Mesothelial cell of epicardium (in vitro differentiated cells): ENCODE data around the gene TUBGCP2. TPM values are rescaled to one million over a fixed set of nuclear protein-coding genes. Genes with fewer than 3 reads are reported as not detected.

ENCODE experiments used
- DNase-seq, 2 experiments: peaks; one replicate each; pipeline ENCODE4 v3.0.0; 2021; ENCODE audit warnings: low spot score in 2 of 2; ENCODE audit not compliant: unreplicated experiment in 2 of 2
- H3K27ac Mint-ChIP-seq: 2 replicates; pipeline ENCODE4 v1.8.0; 2021; ENCODE audit warnings: mixed read lengths
- H3K27me3 Mint-ChIP-seq: 2 replicates; pipeline ENCODE4 v1.8.0; 2021; ENCODE audit warnings: low read depth, mixed read lengths
- H3K36me3 Mint-ChIP-seq: 2 replicates; pipeline ENCODE4 v1.8.0; 2021; ENCODE audit warnings: mixed read lengths
- H3K4me1 Mint-ChIP-seq: 2 replicates; pipeline ENCODE4 v1.8.0; 2021; ENCODE audit warnings: mixed read lengths
- H3K4me3 Mint-ChIP-seq: 2 replicates; pipeline ENCODE4 v1.8.0; 2021; ENCODE audit warnings: mild to moderate bottlenecking, moderate library complexity, mixed read lengths
- H3K9me3 Mint-ChIP-seq: 2 replicates; pipeline ENCODE4 v1.8.0; 2021; ENCODE audit warnings: mixed read lengths
- total RNA-seq: library from RNA; stranded (reverse); gene quantifications from 3 replicates; pipeline ENCODE4 v1.2.1, GENCODE V29; 2021
- TF ChIP-seq, protein P1 (sequence below): fragments of 200-600 bp; sonication (generic); IDR thresholded peaks from one replicate; pipeline ENCODE4 v1.5.0; 2021; ENCODE audit warnings: antibody characterized with exemption; ENCODE audit not compliant: unreplicated experiment

The TUBGCP2 gene
- total RNA-seq, 1 donor from 2014 or later = 69.6 TPM

DNA sequence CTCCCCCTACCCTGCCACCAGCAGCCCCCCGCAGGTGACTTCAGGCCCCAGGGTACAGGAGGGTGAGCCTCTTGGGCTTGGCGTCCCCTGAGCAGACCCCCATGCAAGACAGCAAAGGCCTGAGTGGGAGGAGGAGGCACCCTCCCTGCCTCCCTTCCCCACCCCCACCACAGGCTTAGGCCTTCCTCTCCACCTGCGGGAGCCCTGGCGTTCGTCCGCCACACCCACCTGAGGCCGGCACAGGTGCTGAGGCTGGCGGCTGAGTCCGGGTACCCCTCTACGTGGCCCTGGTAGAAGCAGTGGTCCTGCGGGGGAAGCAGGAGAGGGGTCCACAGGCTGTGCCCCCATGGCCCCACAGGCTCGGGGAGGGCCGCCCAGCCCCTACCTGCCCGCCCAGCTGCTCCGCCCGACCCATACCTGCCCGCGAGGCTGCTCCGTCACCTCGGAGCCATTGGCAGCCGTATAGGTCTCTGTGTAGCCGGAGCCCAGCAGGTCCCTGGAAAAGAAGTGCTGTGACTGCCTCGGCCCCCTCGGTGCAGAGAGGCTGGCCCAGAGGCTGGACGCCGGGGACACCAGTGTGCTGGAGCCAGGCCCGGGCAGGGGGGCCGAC lies 35.0 kb downstream of the TUBGCP2 start:
- H3K9me3 Mint-ChIP-seq = no peaks in the 10 kb centered on the region
- TF ChIP-seq, protein P1, sequence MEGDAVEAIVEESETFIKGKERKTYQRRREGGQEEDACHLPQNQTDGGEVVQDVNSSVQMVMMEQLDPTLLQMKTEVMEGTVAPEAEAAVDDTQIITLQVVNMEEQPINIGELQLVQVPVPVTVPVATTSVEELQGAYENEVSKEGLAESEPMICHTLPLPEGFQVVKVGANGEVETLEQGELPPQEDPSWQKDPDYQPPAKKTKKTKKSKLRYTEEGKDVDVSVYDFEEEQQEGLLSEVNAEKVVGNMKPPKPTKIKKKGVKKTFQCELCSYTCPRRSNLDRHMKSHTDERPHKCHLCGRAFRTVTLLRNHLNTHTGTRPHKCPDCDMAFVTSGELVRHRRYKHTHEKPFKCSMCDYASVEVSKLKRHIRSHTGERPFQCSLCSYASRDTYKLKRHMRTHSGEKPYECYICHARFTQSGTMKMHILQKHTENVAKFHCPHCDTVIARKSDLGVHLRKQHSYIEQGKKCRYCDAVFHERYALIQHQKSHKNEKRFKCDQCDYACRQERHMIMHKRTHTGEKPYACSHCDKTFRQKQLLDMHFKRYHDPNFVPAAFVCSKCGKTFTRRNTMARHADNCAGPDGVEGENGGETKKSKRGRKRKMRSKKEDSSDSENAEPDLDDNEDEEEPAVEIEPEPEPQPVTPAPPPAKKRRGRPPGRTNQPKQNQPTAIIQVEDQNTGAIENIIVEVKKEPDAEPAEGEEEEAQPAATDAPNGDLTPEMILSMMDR = no peak

DNA sequence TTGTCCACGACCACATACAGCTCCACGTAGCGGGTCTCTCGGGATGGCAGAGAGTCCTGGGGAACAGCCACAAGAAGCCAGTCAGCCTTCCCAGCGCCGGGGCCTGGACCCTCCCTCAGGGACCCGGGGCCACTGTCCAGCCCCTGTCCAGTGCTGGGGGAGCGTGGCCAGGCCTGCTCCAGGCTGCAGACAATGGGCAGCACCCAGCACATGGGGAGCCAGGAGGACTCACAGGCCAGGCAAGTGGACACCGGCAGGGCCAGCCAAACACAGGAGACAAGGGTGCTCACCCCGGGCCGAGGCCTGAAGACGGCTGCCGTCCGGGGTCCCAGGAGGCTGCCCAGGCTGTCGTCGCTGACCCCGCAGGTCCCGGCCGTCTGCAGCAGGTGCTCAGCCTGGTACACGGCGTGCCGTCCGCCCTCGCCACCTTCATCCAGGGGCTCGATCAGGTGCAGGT lies 35.7 kb downstream of the TUBGCP2 start:
- no peak overlapping the region for H3K27ac Mint-ChIP-seq

More for the DNA sequence above, 35.0 kb downstream of the TUBGCP2 start:
- Mint-ChIP-seq H3K27ac (no peak overlapping the region), H3K4me3 (no peak overlapping the region), H3K4me1 (peaks cover 20% of the 10 kb centered on the region), H3K36me3 (no peaks in the 10 kb centered on the region), H3K27me3 (peaks cover 11% of the 10 kb centered on the region)
- no peak for DNase-seq

DNA sequence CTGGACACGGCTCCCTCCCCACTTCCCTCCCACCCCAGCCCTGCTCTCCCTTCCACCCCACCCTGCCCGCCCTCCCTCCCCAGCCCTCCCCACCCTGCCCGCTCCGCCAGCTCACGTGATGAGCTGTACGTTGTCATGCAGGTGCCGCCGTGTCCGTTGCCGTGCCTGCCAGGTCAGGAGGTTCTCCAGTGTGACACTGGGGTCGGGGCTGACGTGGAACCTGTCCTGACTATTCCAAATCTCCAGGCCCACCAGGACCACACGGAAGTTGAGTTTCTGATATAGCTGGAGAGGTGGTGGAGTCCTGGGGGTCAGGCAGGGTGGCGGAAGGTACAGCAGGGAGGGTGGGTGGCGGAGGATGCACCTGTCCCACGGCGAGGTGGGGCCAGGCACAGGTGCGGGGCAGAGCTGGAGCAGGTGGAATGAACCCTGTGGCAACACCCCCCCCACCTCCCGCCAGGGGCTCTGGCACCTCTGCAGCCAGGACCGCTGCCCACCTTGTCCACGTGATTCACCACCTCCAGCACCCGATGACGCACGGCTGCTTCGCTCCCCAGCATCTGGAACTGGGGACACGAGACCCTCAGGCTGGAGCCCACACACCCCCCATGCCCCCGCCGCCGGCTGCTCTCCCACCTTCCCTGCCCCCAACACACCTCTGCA lies 36.2 kb downstream of the TUBGCP2 start:
- no peak overlapping the region for H3K27ac Mint-ChIP-seq
- DNase-seq = no peak
- no peaks in the 10 kb centered on the region for H3K9me3 Mint-ChIP-seq
- H3K36me3 Mint-ChIP-seq = no peaks in the 10 kb centered on the region
- no peak overlapping the region for H3K4me3 Mint-ChIP-seq
- peaks cover 11% of the 10 kb centered on the region for H3K27me3 Mint-ChIP-seq
- TF ChIP-seq, protein P1 = no peak
- peaks cover 13% of the 10 kb centered on the region for H3K4me1 Mint-ChIP-seq

More for the DNA sequence above, 35.7 kb downstream of the TUBGCP2 start:
- DNase-seq = no peak
- peaks cover 13% of the 10 kb centered on the region for H3K4me1 Mint-ChIP-seq
- H3K4me3 Mint-ChIP-seq = no peak overlapping the region
- H3K36me3 Mint-ChIP-seq = no peaks in the 10 kb centered on the region
- H3K27me3 Mint-ChIP-seq = peaks cover 11% of the 10 kb centered on the region
- H3K9me3 Mint-ChIP-seq = no peaks in the 10 kb centered on the region
- TF ChIP-seq, protein P1 = no peak

DNA sequence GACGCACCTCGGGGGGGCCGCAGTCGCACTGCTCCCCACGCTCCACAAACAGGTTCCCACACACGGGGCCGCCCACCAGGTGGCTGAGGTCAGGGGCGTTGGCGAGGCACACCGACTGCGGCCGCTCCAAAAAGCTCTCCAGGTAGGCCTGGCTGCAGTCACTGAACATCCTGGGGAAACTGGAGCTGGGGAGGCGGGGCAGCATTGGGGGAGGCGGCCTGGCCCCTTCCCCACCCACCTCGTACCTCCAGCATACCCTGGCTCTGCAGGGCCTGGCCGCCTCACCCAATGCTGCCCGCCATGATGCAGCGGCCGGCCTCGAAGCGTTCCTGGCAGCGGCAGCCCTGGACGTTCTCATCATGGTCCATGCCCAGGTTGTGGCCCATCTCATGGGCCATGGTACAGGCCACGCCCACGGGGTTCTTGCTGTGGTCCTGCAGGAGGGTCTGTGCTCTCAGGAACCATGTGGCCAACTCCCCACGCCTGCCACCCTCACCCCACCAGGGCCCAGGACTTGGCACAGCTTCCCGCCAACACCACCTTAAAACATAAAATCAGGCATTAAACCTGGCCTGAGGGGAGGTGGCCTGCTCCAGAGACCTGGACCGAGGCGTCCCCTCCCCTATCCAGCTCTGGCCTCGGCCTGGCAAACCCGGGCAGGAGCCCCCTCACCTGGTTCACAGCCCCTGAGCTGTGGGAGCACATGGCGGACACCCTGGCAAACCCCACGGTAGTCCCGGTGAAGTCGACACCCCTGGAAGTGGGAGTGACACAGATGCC lies 37.0 kb downstream of the TUBGCP2 start:
- H3K27me3 Mint-ChIP-seq = peaks cover 11% of the 10 kb centered on the region
- H3K9me3 Mint-ChIP-seq = no peaks in the 10 kb centered on the region
- DNase-seq = no peak
- no peak overlapping the region for H3K4me3 Mint-ChIP-seq
- no peak overlapping the region for H3K27ac Mint-ChIP-seq
- H3K36me3 Mint-ChIP-seq = no peaks in the 10 kb centered on the region
- peaks cover 13% of the 10 kb centered on the region for H3K4me1 Mint-ChIP-seq
- TF ChIP-seq, protein P1 = no peak

DNA sequence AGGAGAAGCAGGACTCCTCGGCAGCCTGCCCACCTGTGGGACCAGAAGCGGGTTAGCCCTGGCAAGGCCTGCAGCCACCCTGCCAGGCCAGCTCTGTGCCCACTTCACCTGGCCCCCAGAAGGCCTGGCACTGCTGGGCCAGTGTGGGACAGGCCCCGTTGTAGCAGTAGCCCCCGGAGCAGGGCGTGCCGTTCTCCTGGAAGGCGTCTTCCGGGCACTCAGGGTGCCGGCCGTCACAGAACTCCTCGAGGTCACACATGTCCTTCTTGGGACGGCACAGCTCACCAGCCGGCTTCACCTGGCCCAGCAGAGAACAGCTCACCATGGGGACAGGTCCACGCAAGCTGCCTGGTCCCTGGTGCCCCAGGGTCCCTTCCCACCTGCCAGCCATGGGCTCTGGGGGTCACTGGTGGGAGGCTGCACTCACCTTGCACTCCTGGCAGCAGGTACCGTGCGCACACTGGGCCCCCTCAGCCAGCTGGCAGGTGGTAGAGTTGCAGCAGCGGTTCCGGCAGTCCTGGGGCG lies 37.8 kb downstream of the TUBGCP2 start:
- H3K27ac Mint-ChIP-seq = no peak overlapping the region
- TF ChIP-seq, protein P1 = no peak
- H3K9me3 Mint-ChIP-seq = no peaks in the 10 kb centered on the region
- H3K36me3 Mint-ChIP-seq = no peaks in the 10 kb centered on the region
- no peak for DNase-seq
- H3K4me1 Mint-ChIP-seq = peaks cover 7% of the 10 kb centered on the region
- peaks cover 6% of the 10 kb centered on the region for H3K27me3 Mint-ChIP-seq
- H3K4me3 Mint-ChIP-seq = no peak overlapping the region
